Tibial nerve (tissue), 4 donors: ENCODE results near the gene PI4K2B. TPM values are rescaled to one million over a fixed set of nuclear protein-coding genes. Genes with fewer than 3 reads are reported as not detected.
"Not testable (repeated sequence)": the region's sequence is repeated elsewhere in the genome, so short reads cannot be mapped to it uniquely, and the experiment has no call there.

ENCODE experiments used
- DNase-seq, 2 donors: peaks; one replicate each; pipeline ENCODE4 v3.0.0-alpha.2; 2019; ENCODE audit warnings: low spot score in 2 of 2
- H3K27ac ChIP-seq, 4 donors: fragments of 200-600 bp; sonication (generic) in 3 of 4; one replicate each; pipeline ENCODE4 v1.5.1; 2017 to 2019; ENCODE audit warnings: mild to moderate bottlenecking in 1 of 4
- H3K27me3 ChIP-seq, 2 donors: fragments of 200-600 bp; sonication (generic) in 1 of 2; one replicate each; pipeline versions ENCODE4 v1.5.1 to v1.6.0; 2017 to 2019
- H3K36me3 ChIP-seq, 3 donors: fragments of 200-600 bp; sonication (generic); one replicate each; pipeline ENCODE4 v1.5.1; 2018 to 2019
- H3K4me1 ChIP-seq, 4 donors: fragments of 200-600 bp; sonication (generic) in 3 of 4; one replicate each; pipeline ENCODE4 v1.5.1; 2017 to 2019
- H3K4me3 ChIP-seq, 4 donors: fragments of 200-600 bp; sonication (generic) in 3 of 4; one replicate each; pipeline ENCODE4 v1.5.1; 2017 to 2019; ENCODE audit warnings: mild to moderate bottlenecking in 1 of 4, moderate library complexity in 1 of 4
- H3K9me3 ChIP-seq, 4 donors: fragments of 200-600 bp; sonication (generic) in 3 of 4; one replicate each; pipeline ENCODE4 v1.5.1; 2017 to 2019
- EP300 ChIP-seq, 2 donors: sonication (generic); formaldehyde crosslinking; IDR thresholded peaks; one replicate each; pipeline ENCODE4 v1.6.1; 2017; ENCODE audit warnings: antibody characterized with exemption in 2 of 2, mild to moderate bottlenecking in 1 of 2
- POLR2A ChIP-seq, 2 donors: fragments of 450-650 bp; IDR thresholded peaks; one replicate each; pipeline ENCODE4 v1.6.1; 2017; ENCODE audit warnings: antibody characterized with exemption in 2 of 2, mild to moderate bottlenecking in 2 of 2, moderate library complexity in 2 of 2
- WGBS, 2 donors: methylation state at CpG; one replicate each; pipeline ENCODE4 v1.1.5; 2018; 5-methylcytosine and 5-hydroxymethylcytosine counted together
- total RNA-seq, 4 donors: library from RNA; depleted of rRNA; stranded (reverse); fragments of >200 nt; gene quantifications; one replicate each; pipeline ENCODE4 v1.1.0, GENCODE V29; 2016
- TF ChIP-seq, protein P1 (sequence below), 5 experiments: fragments of 200-600 bp in 3 of 5; fragments of 450-650 bp in 2 of 5; sonication (generic) in 3 of 5; IDR thresholded peaks; one replicate each; pipeline ENCODE4 v1.5.1; 2016 to 2019; ENCODE audit warnings: antibody characterized with exemption in 5 of 5, mild to moderate bottlenecking in 3 of 5, moderate library complexity in 2 of 5

PI4K2B gene
- total RNA-seq, 4 donors from 2014 or later, result 11.1 to 22.8 (median 14.6) TPM

DNA sequence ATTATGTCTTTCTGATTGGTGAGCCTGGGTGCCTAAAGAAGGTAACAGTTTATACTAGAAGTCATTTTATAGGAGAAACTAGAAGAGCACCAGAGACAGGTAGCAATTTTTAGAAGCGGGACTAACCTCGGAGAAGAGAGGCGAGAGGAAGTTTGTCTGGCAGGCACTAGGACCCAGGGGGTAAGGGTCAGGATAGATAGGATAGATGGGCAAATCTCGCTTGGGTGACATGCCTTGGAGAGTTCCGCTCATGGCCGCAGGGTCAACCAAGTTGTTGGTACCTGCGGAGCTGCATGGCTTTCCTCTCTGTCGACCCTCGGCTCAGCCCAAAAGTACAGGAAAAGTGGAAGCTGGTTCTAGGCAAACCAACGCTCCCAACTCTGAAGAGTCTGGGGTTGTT lies 11.3 kb downstream of the PI4K2B start:
- Histone ChIP-seq H3K9me3 (no peaks in the 10 kb centered on the region), H3K4me1 (no peaks in the 10 kb centered on the region), H3K36me3 (no peaks in the 10 kb centered on the region), H3K27ac (no peak overlapping the region), H3K4me3 (no peak overlapping the region), H3K27me3 (no peaks in the 10 kb centered on the region)
- DNase-seq, result no peak
- TF ChIP-seq, protein P1, sequence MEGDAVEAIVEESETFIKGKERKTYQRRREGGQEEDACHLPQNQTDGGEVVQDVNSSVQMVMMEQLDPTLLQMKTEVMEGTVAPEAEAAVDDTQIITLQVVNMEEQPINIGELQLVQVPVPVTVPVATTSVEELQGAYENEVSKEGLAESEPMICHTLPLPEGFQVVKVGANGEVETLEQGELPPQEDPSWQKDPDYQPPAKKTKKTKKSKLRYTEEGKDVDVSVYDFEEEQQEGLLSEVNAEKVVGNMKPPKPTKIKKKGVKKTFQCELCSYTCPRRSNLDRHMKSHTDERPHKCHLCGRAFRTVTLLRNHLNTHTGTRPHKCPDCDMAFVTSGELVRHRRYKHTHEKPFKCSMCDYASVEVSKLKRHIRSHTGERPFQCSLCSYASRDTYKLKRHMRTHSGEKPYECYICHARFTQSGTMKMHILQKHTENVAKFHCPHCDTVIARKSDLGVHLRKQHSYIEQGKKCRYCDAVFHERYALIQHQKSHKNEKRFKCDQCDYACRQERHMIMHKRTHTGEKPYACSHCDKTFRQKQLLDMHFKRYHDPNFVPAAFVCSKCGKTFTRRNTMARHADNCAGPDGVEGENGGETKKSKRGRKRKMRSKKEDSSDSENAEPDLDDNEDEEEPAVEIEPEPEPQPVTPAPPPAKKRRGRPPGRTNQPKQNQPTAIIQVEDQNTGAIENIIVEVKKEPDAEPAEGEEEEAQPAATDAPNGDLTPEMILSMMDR (IDR thresholded peaks at IDR 0.05), result no peak
- TF ChIP-seq POLR2A (IDR thresholded peaks at IDR 0.05), result no peak
- no peak for TF ChIP-seq EP300 (IDR thresholded peaks at IDR 0.05)
- 96 to 97% methylated on average over 10 of the region's 10 CpGs for WGBS, 2 donors

DNA sequence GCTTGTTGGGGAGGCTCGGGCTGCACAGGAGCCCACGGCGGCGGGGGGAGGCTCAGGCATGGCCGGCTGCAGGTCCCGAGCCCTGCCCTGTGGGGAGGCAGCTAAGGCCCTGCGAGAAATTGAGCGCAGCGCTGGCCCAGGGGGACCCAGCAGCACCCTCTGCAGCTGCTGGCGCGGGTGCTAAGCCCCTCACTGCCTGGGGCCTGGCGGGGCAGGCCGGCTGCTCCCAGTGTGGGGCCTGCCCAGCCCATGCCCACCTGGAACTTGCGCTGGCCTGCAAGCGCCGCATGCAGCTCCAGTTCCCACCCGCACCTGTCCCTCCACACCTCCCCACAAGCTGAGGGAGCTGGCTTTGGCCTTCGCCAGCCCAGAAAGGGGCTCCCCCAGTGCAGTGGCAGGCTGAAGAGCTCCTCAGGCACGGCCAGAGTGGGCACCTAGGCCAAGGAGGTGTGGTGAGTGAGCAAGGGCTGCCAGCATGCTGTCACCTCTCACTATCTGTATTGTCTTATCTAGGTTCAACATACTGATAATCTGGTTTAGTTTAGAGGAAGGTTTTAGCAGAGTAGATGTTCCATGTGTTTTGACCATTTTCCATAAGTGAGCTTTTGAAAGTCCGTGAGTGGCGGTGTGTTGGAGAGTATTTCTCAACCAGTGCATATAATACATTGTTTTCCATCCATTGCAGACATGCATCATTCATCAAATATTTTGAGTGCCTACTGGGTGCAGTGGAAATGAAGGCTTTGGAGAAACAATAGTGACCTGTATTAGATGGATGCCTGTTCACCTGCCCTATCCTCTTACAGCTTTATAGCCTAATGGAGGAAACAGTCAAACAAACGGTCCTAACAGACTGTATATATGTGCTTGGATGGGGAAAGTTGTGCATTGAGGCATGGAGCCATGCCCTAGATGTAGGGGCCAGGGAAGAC lies 13.1 kb downstream of the PI4K2B start:
- H3K27me3 ChIP-seq, result no peaks in the 10 kb centered on the region
- no peaks in the 10 kb centered on the region for H3K36me3 ChIP-seq
- no peak overlapping the region for H3K27ac ChIP-seq
- H3K4me1 ChIP-seq, result no peaks in the 10 kb centered on the region
- no peaks in the 10 kb centered on the region for H3K9me3 ChIP-seq
- H3K4me3 ChIP-seq, result no peak overlapping the region
- TF ChIP-seq POLR2A (IDR thresholded peaks at IDR 0.05) (no peak), EP300 (IDR thresholded peaks at IDR 0.05) (no peak)
- TF ChIP-seq, protein P1 (IDR thresholded peaks at IDR 0.05), result no peak
- WGBS, 2 donors, result 91 to 95% methylated on average over 15 to 20 of the region's 22 CpGs
- DNase-seq, result no peak

DNA sequence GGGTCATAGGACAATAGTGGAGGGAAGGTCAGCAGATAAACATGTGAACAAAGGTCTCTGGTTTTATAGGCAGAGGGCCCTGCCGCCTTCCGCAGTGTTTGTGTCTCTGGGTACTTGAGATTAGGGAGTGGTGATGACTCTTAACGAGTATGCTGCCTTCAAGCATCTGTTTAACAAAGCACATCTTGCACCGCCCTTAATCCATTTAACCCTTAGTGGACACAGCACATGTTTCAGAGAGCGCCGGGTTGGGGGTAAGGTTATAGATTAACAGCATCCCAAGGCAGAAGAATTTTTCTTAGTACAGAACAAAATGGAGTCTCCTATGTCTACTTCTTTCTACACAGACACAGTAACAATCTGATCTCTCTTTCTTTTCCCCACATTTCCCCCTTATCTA lies 15.0 kb downstream of the PI4K2B start:
- H3K4me3 ChIP-seq, H3K9me3 ChIP-seq: not testable (repeated sequence)

DNA sequence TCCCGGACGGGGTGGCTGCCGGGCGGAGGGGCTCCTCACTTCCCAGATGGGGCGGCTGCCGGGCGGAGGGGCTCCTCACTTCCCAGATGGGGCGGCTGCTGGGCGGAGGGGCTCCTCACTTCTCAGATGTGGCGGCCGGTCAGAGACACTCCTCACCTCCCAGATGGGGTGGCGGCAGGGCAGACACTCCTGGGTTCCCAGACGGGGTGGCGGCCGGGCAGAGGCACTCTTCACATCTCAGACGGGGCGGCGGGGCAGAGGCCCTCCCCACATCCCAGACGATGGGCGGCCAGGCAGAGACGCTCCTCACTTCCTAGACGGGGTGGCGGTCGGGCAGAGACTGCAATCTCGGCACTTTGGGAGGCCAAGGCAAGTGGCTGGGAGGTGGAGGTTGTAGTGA lies 15.7 kb downstream of the PI4K2B start:
- H3K27ac ChIP-seq, H3K4me3 ChIP-seq, DNase-seq, H3K27me3 ChIP-seq, H3K9me3 ChIP-seq, H3K4me1 ChIP-seq, H3K36me3 ChIP-seq: not testable (repeated sequence)
- WGBS, 2 donors, result 96 to 97% methylated on average over 15 to 18 of the region's 25 CpGs

More for the DNA sequence above, 15.0 kb downstream of the PI4K2B start:
- not testable (repeated sequence) for DNase-seq, H3K4me1 ChIP-seq, H3K36me3 ChIP-seq, H3K27ac ChIP-seq, H3K27me3 ChIP-seq
- 83% methylated on average over 6 of the region's 6 CpGs for WGBS, 2 donors

DNA sequence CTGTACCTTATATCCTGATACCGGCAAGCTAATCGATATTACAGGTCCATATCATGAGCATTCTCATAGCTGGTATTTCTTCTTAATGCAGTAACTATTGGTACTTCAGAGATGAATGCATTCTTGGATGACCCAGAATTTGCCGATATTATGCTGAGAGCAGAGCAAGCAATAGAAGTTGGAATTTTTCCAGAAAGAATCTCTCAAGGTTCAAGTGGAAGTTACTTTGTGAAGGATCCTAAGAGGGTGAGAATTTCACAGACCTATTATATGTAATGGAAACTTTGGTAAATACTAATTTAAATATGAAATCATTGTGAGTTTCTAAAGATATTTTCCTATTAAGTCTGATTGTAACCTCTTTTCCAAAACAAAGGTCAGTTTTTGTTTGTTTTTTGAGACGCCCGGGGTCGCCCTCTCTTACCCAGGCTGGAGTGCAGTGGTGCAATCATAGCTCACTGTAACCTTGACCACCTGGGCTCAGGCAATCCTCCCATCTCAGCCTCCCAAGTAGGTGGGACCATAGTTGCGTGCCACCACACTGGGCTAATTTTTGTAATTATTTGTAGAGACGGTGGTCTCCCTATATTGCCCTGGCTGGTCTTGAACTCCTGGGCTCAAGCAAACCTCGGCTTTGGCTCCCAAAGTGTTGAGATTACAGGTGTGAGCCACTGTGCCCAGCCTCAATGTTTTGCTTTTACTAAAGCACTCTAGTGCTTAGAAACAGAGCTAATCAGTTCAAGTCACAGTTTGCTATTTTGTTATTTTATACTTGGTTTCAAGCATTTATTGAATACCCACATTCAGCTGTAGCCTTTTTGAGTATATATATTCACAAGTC lies 18.6 kb downstream of the PI4K2B start:
- no peak for DNase-seq

More for the DNA sequence above, 18.6 kb downstream of the PI4K2B start:
- TF ChIP-seq EP300 (IDR thresholded peaks at IDR 0.05), result no peak
- TF ChIP-seq POLR2A (IDR thresholded peaks at IDR 0.05), result no peak
- TF ChIP-seq, protein P1 (IDR thresholded peaks at IDR 0.05), result no peak
- H3K27ac ChIP-seq, result no peak overlapping the region
- peaks cover 0 to 24% (median 6%) of the 10 kb centered on the region in 3 donors for H3K36me3 ChIP-seq
- H3K4me1 ChIP-seq, result peaks cover 0 to 9% (median 4%) of the 10 kb centered on the region in 4 donors
- 79 to 88% methylated on average over 9 of the region's 9 CpGs for WGBS, 2 donors
- no peaks in the 10 kb centered on the region for H3K9me3 ChIP-seq
- no peaks in the 10 kb centered on the region for H3K27me3 ChIP-seq
- no peak overlapping the region for H3K4me3 ChIP-seq
